Stomach (tissue), 9 donors: ENCODE results near the gene PSMB11. TPM values are rescaled to one million over a fixed set of nuclear protein-coding genes. Genes with fewer than 3 reads are reported as not detected.

Experiments used
- DNase-seq, 2 donors: peaks; one replicate each; pipeline versions ENCODE4 v3.0.0 to v3.0.0-alpha.2; 2013 to 2019
- H3K27ac ChIP-seq, 5 donors: fragments of 200-600 bp in 4 of 5; sonication (generic) in 4 of 5; one replicate each; pipeline ENCODE4 v1.5.1; 2013 to 2019; ENCODE audit warnings: mild to moderate bottlenecking in 1 of 5, moderate library complexity in 1 of 5
- H3K27me3 ChIP-seq, 3 donors: fragments of 200-600 bp; sonication (generic); one replicate each; pipeline ENCODE4 v1.5.1; 2017 to 2019; ENCODE audit warnings: mixed run types in 1 of 3
- H3K36me3 ChIP-seq, 4 donors: fragments of 200-600 bp; sonication (generic); 1 replicate in 3 of 4; 2 replicates in 1 of 4; pipeline ENCODE4 v1.5.1; 2016 to 2019
- H3K4me1 ChIP-seq, 4 donors: fragments of 200-600 bp; sonication (generic); one replicate each; pipeline ENCODE4 v1.5.1; 2016 to 2019
- H3K4me3 ChIP-seq, 4 donors: fragments of 200-600 bp; sonication (generic) in 3 of 4; one replicate each; pipeline ENCODE4 v1.5.1; 2016 to 2019; ENCODE audit warnings: mild to moderate bottlenecking in 1 of 4
- H3K9me3 ChIP-seq, 4 donors: fragments of 200-600 bp; sonication (generic); one replicate each; pipeline ENCODE4 v1.5.1; 2016 to 2019
- CTCF ChIP-seq, 7 experiments: fragments of 450-650 bp in 4 of 7; fragments of 200-600 bp in 3 of 7; sonication (generic) in 3 of 7; IDR thresholded peaks; one replicate each; pipeline ENCODE4 v1.5.1; 2016 to 2019; ENCODE audit warnings: antibody characterized with exemption in 7 of 7, control low read depth in 2 of 7, mild to moderate bottlenecking in 1 of 7
- EP300 ChIP-seq: sonication (generic); formaldehyde crosslinking; IDR thresholded peaks from one replicate; pipeline ENCODE4 v1.6.1; 2017; ENCODE audit warnings: antibody characterized with exemption
- POLR2A ChIP-seq, 4 donors: fragments of 450-650 bp; IDR thresholded peaks; one replicate each; pipeline ENCODE4 v1.6.1; 2016; ENCODE audit warnings: antibody characterized with exemption in 4 of 4, control low read depth in 2 of 4, mild to moderate bottlenecking in 1 of 4, moderate library complexity in 1 of 4
- POLR2AphosphoS5 ChIP-seq, 3 donors: sonication (generic); formaldehyde crosslinking; IDR thresholded peaks; one replicate each; pipeline ENCODE4 v1.6.1; 2016; ENCODE audit warnings: antibody characterized with exemption in 3 of 3
- WGBS, 5 donors: extraction: QIAGEN DNeasy Blood & Tissue Kit in 3 of 5; methylation state at CpG; one replicate each; pipeline versions ENCODE4 v1.1.5 to v1.1.7; 2013 to 2018; 5-methylcytosine and 5-hydroxymethylcytosine counted together
- intact Hi-C: fragments of 100-400 bp; cut with DNase I; formaldehyde crosslinking; loops from one replicate; pipeline ENCODE4 v1.15.1; 2023; ENCODE audit warnings: low total_unique reads
- polyA plus RNA-seq, 3 donors: library from polyadenylated mRNA; stranded (reverse); fragments of 200-250 nt; gene quantifications; one replicate each; pipeline ENCODE4 v1.2.3, GENCODE V29; 2013
- total RNA-seq, 5 donors: library from RNA; depleted of rRNA; stranded (reverse); fragments of >200 nt; gene quantifications; one replicate each; pipeline versions ENCODE4 v1.1.0 to v1.2.3, GENCODE V29; 2014 to 2016
- donor health status: healthy with polysubstance abuse.
- donor health status: Bipolar disorder and iron deficiency.
- donor health status: healthy.

PSMB11 gene
- total and polyA plus RNA-seq, 8 donors = not detected

GRCh38 chr14:22996768-22997654, 45.0 kb upstream of the PSMB11 start:
- Histone ChIP-seq H3K27ac (no peak overlapping the region), H3K4me3 (no peak overlapping the region), H3K9me3 (no peaks in the 10 kb centered on the region), H3K36me3 (peaks cover 0 to 9% (median 4%) of the 10 kb centered on the region in 4 donors), H3K4me1 (peaks cover 0 to 14% (median 12%) of the 10 kb centered on the region in 4 donors), H3K27me3 (no peaks in the 10 kb centered on the region)
- intact Hi-C loops = no loop called here
- no peak for TF ChIP-seq CTCF (IDR thresholded peaks at IDR 0.05)
- no peak for DNase-seq
- 81 to 89% (median 85%) methylated on average over 10 to 11 of the region's 11 CpGs for WGBS, 5 donors

- H3K36me3 ChIP-seq = peaks cover 0 to 9% (median 4%) of the 10 kb centered on the region in 4 donors
- 60 to 73% (median 64%) methylated on average over 9 of the region's 9 CpGs for WGBS, 5 donors
- intact Hi-C loops = no loop called here
These were observed 44.2 kb upstream of the PSMB11 start for GRCh38 chr14:22997676-22998323.

GRCh38 chr14:22998329-22999012, 43.5 kb upstream of the PSMB11 start:
- Histone ChIP-seq H3K36me3 (peaks cover 0 to 7% (median 2%) of the 10 kb centered on the region in 4 donors), H3K9me3 (no peaks in the 10 kb centered on the region), H3K27me3 (no peaks in the 10 kb centered on the region), H3K4me1 (peaks cover 0 to 14% (median 12%) of the 10 kb centered on the region in 4 donors), H3K4me3 (no peak overlapping the region), H3K27ac (no peak overlapping the region)
- TF ChIP-seq POLR2A (IDR thresholded peaks at IDR 0.05) = no peak
- TF ChIP-seq POLR2AphosphoS5 (IDR thresholded peaks at IDR 0.05) = no peak
- TF ChIP-seq EP300 = no peak
- TF ChIP-seq CTCF (IDR thresholded peaks at IDR 0.05) = no peak
- 64 to 80% (median 71%) methylated on average over 14 to 16 of the region's 16 CpGs for whole genome bisulfite sequencing, 5 donors
- intact Hi-C loops = no loop called here
- peak in 1 of 2 donors; percentile 53 for DNase-seq

More at GRCh38 chr14:22997676-22998323, 44.2 kb upstream of the PSMB11 start:
- no peak for DNase-seq
- no peak overlapping the region for H3K27ac ChIP-seq
- TF ChIP-seq EP300 (no peak), POLR2A (IDR thresholded peaks at IDR 0.05) (no peak), CTCF (IDR thresholded peaks at IDR 0.05) (no peak), POLR2AphosphoS5 (IDR thresholded peaks at IDR 0.05) (no peak)
- H3K9me3 ChIP-seq = no peaks in the 10 kb centered on the region
- no peaks in the 10 kb centered on the region for H3K27me3 ChIP-seq
- peaks cover 0 to 14% (median 12%) of the 10 kb centered on the region in 4 donors for H3K4me1 ChIP-seq
- no peak overlapping the region for H3K4me3 ChIP-seq

GRCh38 chr14:23000860-23001259, 41.2 kb upstream of the PSMB11 start:
- no peaks in the 10 kb centered on the region for H3K27me3 ChIP-seq
- no peak for DNase-seq
- intact Hi-C loops = no loop called here

More at GRCh38 chr14:23000860-23001259, 41.2 kb upstream of the PSMB11 start:
- Histone ChIP-seq H3K27ac (no peak overlapping the region), H3K9me3 (no peaks in the 10 kb centered on the region), H3K36me3 (peaks cover 0 to 7% (median under 1%) of the 10 kb centered on the region in 4 donors), H3K4me1 (peaks cover 0 to 17% (median 6%) of the 10 kb centered on the region in 4 donors), H3K4me3 (no peak overlapping the region)
- TF ChIP-seq CTCF (IDR thresholded peaks at IDR 0.05) (no peak), EP300 (no peak)
- WGBS, 5 donors = 94 to 98% (median 96%) methylated on average over 2 of the region's 2 CpGs
